Ectodermal cell (in vitro differentiated cells): ENCODE data around the gene OXER1.

ENCODE experiments used
- H3K27ac ChIP-seq: 2 replicates; pipeline ENCODE4 v1.7.0; 2013; ENCODE audit warnings: mild to moderate bottlenecking, low read depth, low read length; ENCODE audit not compliant: insufficient read depth, poor library complexity, severe bottlenecking
- H3K27me3 ChIP-seq: 2 replicates; pipeline ENCODE4 v1.7.0; 2013; ENCODE audit warnings: mild to moderate bottlenecking, low read length; ENCODE audit not compliant: insufficient read depth, control insufficient read depth, poor library complexity, severe bottlenecking
- H3K36me3 ChIP-seq: one replicate; pipeline ENCODE4 v1.7.0; 2013; ENCODE audit warnings: low read length; ENCODE audit not compliant: control insufficient read depth, insufficient read depth
- H3K4me1 ChIP-seq: one replicate; pipeline ENCODE4 v1.7.0; 2013; ENCODE audit warnings: low read length; ENCODE audit not compliant: control insufficient read depth, insufficient read depth
- H3K4me3 ChIP-seq: 2 replicates; pipeline ENCODE4 v1.7.0; 2013; ENCODE audit warnings: low read depth, low read length, control low read depth; ENCODE audit not compliant: insufficient read depth
- H3K9me3 ChIP-seq: 2 replicates; pipeline ENCODE4 v1.7.0; 2013; ENCODE audit warnings: mild to moderate bottlenecking, low read length, moderate library complexity; ENCODE audit not compliant: control insufficient read depth
- WGBS, 2 experiments: methylation state at CpG; one replicate each; pipeline ENCODE4 v1.1.7; 2013; ENCODE audit warnings: missing lambda C conversion rate in 2 of 2; 5-methylcytosine and 5-hydroxymethylcytosine counted together

The OXER1 gene

DNA sequence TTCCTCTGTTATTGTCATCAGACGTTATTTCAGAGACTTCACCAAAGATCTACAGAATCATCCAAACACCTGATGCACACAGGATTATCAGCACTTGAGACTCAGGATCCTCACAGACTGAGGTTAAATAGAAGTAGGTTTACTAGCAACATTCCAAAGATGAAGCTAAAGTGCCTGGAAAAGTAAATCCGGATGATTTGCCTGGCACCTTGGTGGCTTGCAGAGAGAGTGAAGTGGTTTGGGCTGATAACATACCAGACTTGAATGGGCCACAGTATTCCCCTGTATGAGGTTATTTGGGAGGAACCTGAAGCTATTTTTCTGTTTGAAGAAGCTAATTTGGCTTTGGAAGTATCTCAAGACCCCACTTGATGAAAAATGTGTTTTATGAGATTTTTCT, 51.0 kb downstream of the OXER1 start:
- 91 to 96% methylated on average over 2 of the region's 2 CpGs for WGBS, 2 experiments
- H3K4me1 ChIP-seq = no peaks in the 10 kb centered on the region
- no peaks in the 10 kb centered on the region for H3K9me3 ChIP-seq
- peaks cover 5% of the 10 kb centered on the region for H3K36me3 ChIP-seq
- no peaks in the 10 kb centered on the region for H3K27me3 ChIP-seq
- no peak overlapping the region for H3K4me3 ChIP-seq
- no peak overlapping the region for H3K27ac ChIP-seq
